T47D (cell line): ENCODE results near the gene SAMD4B.

Experiments used
- DNase-seq, 2 experiments: peaks; one replicate each; pipeline versions ENCODE4 v3.0.0 to v3.0.0-alpha.2; 2011 to 2012; ENCODE audit warnings: low read depth in 1 of 2, low spot score in 1 of 2
- JUND ChIP-seq: IDR thresholded peaks from 2 replicates; pipeline ENCODE4 v1.6.1; 2012; ENCODE audit warnings: low read depth
- in situ Hi-C: cut with HindIII; loops from 2 replicates; pipeline ENCODE4 v1.10.0; 2016; ENCODE audit warnings: low sequenced_read_pairs, low pct_unique_long_range_greater_than_20kb

The SAMD4B gene

DNA sequence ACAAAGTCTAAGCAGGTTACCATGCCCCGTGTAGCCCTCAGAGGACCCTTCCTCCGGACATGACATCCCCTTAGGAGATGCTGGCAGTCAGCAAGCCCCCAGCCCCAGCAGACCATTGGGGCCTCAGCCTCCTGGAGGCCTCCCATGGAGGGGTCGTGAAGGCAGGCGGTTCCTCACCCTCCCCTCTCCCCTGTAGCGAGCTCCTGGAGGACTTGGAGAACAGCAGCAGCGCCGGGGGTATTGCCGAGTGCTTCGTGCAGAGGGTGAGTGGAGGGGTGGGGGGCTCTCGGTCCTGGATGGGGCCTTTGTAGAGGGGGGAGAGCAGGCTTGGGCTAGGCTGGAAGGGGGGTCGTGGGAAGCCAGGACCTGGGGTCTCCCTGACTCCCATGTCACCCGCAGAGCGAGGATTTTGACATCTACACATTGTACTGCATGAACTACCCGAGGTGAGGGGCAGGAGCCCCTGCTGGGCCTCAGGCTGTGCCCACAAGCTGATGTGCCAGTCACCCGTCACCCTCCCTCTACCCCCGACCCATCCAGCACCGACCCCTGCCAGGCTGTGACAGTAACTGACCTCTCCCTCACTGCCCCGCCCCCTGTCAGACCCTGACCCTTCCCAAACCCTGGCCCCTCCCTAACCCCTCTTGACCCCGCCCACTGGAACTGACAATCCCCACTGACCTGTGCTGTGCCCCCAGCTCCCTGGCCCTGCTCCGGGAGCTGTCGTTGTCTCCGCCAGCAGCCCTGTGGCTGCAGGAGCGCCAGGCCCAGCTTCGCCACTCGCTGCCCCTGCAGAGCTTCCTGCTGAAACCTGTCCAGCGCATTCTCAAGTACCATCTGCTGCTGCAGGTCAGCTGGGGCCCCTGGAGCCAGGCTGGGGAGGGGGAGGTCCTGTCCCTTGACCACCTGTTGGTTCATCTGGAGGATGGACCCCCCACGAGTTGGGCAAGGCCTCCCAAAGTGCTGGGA, 74.2 kb downstream of the SAMD4B start:
- no peak for TF ChIP-seq JUND
- no peak for DNase-seq
- in situ Hi-C loops, result no loop called here

DNA sequence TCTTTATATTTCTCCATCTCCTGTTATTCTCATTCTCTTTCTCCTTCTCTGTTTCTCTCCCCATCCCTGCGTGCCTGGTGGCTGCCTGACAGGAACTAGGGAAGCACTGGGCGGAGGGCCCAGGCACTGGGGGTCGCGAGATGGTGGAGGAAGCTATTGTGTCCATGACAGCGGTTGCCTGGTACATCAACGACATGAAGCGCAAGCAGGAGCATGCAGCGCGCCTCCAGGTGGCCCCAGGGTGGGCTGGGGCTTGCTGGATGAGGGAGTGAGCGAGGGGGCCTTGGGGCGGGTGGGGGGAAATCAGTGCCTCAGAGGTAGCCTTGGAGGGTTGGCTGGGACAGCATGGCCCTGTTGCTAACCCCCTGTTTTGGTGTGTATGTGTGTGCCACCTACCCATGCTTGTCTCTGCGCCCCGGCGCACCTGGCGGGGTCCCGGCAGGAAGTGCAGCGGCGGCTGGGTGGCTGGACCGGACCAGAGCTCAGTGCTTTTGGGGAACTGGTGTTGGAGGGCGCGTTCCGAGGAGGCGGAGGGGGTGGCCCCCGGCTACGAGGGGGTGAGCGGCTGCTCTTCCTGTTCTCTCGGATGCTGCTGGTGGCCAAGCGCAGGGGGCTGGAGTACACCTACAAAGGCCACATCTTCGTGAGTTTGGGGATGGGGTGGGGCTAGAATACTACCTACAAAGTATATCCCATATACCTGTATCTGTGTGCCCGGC, 75.4 kb downstream of the SAMD4B start:
- DNase-seq, result no peak
- TF ChIP-seq JUND, result no peak
- in situ Hi-C loops, result no loop called here

DNA sequence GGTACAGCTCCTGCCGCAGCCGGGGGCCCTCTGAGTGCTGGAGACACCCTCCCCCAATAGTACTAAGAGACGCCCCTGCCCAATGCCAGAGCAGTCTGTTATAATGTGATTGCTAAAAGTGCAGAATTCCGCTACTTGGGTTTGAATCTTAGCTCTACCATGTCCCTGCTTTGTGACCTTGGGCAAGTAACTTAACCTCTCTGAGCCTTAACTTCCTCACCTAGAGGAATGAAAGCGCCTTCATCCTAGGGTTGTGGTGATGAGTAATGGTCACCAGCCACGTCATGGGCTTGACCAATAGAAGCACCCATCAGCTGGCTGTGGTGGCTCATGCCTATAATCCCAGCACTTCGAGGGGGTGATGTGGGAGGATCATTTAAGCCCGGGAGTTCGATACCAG, 76.8 kb downstream of the SAMD4B start:
- no peak for DNase-seq
- in situ Hi-C loops, result no loop called here
- TF ChIP-seq JUND, result no peak

DNA sequence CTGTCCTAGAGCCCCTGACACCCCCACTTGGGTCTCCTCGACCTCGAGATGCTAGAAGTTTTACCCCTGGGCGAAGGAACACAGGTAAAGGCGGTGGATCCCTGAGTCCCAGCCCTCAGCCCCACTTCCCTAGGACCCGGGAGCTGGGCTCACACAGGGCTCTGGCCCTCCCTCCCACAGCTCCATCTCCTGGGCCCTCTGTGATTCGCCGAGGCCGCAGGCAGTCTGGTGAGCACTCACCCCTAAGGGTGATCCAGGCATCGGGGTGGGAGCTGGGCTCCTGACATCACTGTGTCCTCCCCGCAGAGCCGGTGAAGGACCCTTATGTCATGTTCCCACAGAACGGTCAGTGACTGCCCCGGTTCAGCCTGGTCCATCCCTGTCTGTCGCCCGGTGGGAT, 78.5 kb downstream of the SAMD4B start:
- no peak for TF ChIP-seq JUND
- in situ Hi-C loops, result no loop called here
- no peak for DNase-seq

DNA sequence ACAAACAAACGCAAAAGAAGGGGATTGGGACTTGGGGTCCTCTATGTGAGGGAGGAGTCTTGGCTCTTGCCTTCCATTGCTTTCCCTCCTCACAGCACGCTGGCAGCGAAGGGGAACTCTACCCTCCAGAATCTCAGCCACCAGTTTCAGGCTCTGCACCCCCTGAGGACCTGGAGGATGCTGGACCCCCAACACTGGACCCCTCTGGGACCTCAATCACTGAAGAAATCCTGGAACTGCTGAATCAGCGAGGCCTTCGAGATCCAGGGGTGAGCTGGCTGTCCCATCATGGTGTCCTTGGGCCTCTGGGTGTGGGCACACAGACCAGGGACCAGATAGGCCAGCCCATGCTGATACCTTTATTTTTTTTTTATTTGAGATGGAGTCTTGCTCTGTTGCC, 79.8 kb downstream of the SAMD4B start:
- no peak for TF ChIP-seq JUND
- no peak for DNase-seq
- in situ Hi-C loops, result no loop called here

DNA sequence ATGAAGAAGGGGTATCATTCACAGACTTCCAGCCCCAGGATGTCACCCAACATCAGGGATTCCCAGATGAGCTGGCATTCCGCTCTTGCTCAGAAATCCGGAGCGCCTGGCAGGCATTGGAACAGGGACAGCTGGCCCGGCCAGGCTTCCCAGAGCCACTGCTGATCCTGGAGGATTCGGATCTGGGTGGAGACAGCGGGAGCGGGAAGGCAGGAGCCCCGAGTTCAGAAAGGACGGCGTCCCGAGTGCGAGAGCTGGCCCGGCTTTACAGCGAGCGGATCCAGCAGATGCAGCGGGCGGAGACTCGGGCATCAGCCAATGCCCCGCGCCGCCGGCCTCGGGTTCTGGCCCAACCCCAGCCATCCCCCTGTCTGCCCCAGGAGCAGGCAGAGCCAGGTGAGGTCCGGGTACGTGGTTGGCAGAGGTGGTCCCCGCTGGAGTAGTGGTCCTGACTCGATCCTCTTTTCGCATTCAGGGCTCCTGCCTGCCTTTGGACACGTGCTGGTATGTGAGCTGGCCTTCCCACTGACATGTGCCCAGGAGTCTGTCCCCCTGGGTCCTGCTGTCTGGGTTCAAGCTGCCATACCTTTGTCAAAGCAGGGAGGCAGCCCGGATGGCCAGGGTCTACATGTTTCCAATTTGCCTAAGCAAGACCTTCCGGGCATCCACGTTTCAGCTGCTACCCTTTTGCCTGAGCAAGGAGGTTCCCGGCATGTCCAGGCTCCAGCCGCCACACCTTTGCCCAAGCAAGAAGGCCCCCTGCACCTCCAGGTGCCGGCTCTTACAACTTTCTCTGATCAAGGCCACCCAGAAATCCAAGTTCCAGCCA, 81.3 kb downstream of the SAMD4B start:
- no peak for DNase-seq
- no peak for TF ChIP-seq JUND
- in situ Hi-C loops, result no loop called here

DNA sequence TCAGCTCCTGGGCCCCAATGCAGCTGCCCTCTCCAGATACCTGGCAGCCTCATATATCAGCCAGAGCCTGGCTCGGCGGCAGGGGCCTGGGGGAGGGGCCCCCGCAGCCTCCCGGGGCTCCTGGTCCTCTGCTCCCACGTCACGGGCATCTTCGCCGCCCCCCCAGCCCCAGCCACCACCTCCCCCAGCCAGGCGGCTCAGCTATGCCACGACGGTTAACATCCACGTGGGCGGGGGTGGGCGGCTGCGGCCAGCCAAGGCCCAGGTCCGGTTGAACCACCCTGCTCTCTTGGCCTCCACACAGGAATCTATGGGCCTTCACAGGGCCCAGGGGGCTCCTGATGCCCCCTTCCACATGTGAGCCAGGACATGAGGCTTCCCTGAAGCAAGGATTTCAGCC, 82.7 kb downstream of the SAMD4B start:
- DNase-seq, result no peak
- no peak for TF ChIP-seq JUND
- in situ Hi-C loops, result no loop called here

DNA sequence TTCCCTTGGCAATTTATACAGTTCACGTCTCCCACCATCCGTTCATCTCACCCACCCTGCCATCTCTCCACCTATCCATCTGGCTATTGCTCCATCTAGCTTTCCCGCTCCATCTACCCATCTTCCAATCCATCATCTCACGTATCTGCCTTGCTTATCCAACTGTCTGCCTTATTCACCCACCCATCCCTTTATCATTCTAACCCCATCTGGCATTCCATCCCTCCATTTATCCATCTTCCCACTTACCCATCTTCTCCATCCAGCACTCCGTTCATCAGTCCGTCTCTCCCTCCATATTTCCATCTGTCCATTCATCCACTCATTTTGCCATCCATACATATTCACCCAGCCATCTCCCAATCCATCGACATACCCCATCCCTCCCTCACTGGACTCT, 83.5 kb downstream of the SAMD4B start:
- in situ Hi-C loops, result no loop called here
- DNase-seq, result no peak
- TF ChIP-seq JUND, result no peak

DNA sequence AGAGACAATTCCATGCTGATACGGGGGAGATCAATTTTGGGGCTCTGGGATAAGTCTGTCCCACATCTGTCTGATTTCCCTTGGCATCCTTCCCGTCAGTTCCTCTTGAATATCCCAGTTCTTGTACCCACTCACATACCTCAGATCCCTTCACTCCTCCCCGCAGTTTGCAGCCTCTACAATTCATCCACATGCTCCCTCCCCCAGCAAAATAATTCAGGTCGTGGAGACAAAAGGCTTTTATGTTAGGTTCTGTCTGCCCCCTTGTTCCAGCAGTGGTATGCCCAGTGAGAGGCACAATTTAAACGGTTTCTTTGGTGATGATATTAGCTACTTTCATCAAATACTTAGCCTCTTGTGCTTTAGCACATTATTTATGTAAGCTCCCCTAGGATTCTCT, 83.9 kb downstream of the SAMD4B start:
- in situ Hi-C loops, result no loop called here
- DNase-seq, result no peak
- no peak for TF ChIP-seq JUND

DNA sequence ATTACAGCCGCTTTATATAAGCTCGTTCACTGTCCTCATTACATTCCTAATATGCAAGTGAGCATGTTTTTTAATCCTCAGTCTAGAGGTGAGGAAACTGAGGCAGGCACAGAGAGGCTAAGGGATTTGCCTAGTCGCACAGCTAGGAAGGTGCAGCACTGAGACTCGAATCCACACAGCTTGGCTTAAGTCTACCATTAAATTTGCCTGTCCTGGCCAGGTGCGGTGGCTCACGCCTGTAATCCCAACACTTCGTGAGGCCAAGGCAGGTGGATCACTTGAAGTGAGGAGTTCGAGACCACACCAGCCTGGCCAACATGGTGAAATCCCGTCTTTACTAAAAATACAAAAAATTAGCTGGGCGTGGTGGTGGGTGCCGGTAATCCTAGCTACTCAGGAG, 85.5 kb downstream of the SAMD4B start:
- in situ Hi-C loops, result no loop called here
- TF ChIP-seq JUND, result no peak
- DNase-seq, result no peak

GRCh38 chr19:39428283-39429112, 86.3 kb downstream of the SAMD4B start:
- TF ChIP-seq JUND, result no peak
- in situ Hi-C loops, result no loop called here
- DNase-seq, result peak in 1 of 2 experiments; percentile 55
